HL-60 (cell line): ENCODE data around the gene TMPRSS4.

Experiments used
- GABPA ChIP-seq: IDR thresholded peaks from 2 replicates; pipeline ENCODE4 v1.6.1; 2012; ENCODE audit warnings: low read depth
- POLR2AphosphoS5 ChIP-seq: IDR thresholded peaks from 2 replicates; pipeline ENCODE4 v1.6.1; 2012; ENCODE audit warnings: low read depth
- REST ChIP-seq: IDR thresholded peaks from 2 replicates; pipeline ENCODE4 v1.6.1; 2012; ENCODE audit warnings: low read depth; ENCODE audit not compliant: insufficient replicate concordance

GRCh38 chr11:118138839-118139420 is 62.1 kb downstream of the TMPRSS4 start:
- TF ChIP-seq POLR2AphosphoS5: no peak
- TF ChIP-seq REST: no peak
- TF ChIP-seq GABPA: no peak
